ENCODE data around the gene GSDMA.

GSDMA gene

DNA sequence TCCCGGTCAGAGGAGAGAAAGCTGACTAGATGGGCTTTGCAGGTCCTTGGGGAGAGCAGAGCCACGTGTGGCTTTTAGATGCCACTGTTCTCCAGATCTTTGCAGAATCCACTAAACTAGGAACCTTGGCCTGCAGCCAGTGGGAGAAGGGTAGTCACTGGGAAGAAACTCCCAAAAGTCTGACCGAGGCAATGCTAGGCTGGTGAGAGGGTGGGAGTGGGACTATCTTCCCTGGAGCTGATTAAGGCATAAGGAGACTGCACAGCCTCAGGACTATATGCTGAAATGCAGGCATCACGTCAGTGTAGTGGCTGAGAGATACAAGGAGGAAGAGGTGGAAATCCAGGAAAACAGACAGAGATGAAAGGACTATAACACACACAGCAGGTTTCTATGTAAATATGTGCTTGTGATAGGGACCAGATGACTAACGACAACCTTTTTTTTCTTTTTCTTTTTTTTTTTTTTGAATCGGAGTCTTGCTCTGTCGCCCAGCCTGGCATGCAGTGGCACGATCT, 2.2 kb upstream of the GSDMA start:
- no peak for DNase-seq (ENCODE audit: low read depth)

DNA sequence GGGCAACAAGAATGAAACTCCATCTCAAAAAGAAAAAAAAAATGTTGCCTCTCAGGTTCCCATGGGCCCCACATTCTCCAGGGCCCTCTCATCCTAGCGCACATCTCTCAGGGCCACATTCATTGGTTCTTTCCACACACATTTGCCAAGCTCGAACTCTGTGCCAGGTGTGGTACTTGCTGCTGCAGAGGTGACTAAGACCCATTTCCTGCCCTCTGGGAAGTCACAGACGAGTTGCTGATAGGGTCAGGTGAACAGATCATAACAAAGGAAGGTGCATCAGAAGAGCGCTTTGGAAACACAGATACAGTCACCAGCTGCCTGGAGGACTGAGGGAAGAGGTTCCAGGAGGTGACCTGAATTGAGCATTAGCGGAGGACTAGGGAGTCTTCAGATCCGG, 1.0 kb downstream of the GSDMA start:
- no peak for DNase-seq (ENCODE audit: low read depth)

DNA sequence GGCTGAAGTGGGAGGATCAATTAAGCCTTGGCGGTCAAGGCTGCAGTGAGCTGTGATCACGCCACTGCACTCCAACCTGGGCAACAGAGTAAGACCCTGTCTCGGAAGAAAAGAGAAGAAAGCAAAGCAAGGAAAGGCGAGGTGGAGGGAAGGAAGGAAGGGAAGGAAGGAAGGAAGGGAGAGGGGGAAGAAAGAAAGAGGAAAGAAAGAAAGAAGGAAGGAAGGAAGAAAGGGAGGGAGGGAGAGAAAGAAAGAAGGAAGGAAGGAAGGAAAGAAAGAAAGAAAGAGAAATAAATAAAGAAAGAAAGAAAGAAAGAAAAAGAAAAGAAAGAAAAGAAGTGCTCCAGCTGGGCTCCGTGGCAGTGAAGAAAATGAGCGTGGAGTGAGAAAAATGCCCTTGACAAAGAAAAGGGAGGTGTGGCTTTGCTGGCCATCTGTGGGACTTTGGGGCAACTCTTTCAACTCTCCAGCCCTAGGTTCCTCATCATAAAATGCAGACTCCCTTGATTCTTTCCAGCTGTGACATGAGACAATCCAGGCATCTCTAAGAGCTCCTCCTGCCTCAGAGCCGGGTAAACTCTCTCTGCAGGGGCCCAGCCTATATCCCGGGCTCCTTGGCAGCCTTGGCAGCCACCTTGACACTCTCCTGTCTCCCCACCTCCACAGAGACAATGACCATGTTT, 2.4 kb downstream of the GSDMA start:
- no peak for DNase-seq (ENCODE audit: low read depth)

DNA sequence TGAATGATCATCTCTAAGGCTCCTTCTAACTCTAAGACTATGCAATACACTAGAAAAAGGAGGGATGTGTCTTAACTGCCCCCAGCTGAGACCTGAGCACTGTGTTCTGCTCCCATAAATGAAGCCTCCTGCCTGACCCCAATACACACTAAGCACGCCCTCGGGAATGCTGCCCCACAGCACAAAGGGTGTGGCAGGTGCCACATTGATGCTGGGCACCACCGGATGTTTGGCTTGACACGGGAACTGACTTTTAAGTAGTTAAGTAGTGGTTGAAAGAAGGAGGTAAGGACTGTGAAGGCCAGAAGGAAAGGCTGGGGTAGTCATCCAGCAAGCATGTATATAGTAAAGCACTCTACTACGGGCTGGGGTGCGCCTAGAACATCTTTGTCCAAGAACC, 4.0 kb downstream of the GSDMA start:
- no peak for DNase-seq (ENCODE audit: low read depth)

DNA sequence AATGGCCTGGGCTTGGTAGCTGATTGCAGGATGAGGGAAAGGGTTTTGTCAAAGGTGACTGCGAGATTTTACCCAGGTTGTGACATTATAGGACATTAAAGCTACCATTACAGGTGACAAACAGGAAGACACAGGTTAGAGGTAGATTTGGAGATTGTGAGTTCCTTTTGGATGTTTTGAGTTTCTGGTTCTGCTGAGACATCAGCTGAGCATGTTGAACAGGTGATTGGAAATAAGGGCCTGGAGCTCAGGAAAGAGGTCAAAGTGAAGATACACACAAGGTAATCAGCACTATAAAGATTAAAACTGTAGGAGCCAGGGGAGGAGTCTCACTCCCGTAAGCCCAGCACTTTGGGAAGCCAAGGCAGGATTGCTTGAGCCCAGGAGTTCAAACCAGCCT, 6.0 kb downstream of the GSDMA start:
- no peak for DNase-seq (ENCODE audit: low read depth)

- no peak for DNase-seq (ENCODE audit: low read depth)
These were observed 6.6 kb downstream of the GSDMA start for GRCh38 chr17:39969375-39969774.

DNA sequence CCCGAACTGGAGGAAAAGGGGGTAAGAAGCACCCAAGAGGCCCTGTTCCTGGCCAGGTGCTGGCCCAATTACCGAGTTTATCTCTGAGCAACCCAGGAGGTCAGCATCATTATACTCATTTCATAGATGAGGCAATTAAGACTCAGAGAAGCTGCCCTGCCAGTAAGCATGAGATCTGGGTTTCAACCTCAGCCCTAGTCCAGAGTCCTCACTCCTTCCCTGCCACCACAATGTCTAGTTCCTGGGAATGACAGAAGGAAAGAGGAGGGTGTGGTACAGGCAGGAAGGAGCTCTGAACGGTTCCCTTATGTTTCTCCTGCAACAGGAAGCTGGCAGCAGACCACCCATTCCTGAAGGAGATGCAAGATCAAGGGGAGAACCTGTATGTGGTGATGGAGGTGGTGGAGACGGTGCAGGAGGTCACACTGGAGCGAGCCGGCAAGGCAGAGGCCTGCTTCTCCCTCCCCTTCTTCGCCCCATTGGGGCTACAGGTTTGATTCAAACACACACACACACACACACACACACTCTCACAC, 7.4 kb downstream of the GSDMA start:
- DNase-seq (ENCODE audit: low read depth) = no peak

DNA sequence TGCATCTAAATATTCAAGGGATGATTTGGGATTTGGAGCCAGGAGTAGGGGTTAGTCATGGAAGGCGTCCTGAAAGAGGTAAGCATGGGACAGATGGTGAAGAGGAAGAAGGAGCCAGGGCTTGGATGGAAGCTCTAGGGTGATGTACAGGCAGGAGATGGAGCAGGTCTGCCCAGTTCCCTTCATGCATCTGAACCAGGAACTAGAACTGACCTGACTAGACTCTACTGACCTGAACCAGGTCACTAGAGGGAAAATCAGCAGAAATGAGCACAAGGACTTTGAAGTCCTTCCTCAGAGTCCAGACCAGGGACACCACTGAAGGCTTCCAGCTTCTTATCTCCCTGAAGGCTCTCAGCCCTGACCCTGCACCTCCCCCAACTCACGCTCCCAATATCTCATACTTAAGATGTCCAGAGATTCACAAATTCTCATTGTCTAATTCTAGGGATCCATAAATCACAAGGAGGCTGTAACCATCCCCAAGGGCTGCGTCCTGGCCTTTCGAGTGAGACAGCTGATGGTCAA, 8.3 kb downstream of the GSDMA start:
- DNase-seq (ENCODE audit: low read depth) = no peak

DNA sequence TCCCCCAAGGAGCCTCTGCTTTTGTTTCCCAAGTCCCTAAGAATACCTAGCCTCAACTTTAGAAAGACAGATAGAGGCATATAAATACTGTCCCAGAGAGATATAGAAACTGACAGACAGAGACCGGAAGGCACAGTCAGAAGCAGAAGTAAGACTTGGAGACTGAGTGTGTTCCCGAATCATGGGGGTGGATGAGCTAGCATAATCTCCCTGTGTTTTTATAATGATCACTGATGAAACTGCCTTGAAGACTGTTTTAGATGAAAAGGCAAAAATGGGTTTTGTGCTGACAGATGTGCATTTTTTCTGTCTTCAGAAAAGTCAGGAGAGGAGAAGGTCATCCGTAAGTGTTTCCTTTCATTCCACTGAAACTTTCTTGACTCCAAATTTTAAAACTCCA, 9.5 kb downstream of the GSDMA start:
- DNase-seq (ENCODE audit: low read depth) = no peak

GRCh38 chr17:39973496-39973895, 10.7 kb downstream of the GSDMA start:
- no peak for DNase-seq (ENCODE audit: low read depth)

- no peak for DNase-seq (ENCODE audit: low read depth)
These were observed 11.6 kb downstream of the GSDMA start for GRCh38 chr17:39974433-39974832.

GRCh38 chr17:39975801-39976200, 13.0 kb downstream of the GSDMA start:
- DNase-seq (ENCODE audit: low read depth) = no peak

DNA sequence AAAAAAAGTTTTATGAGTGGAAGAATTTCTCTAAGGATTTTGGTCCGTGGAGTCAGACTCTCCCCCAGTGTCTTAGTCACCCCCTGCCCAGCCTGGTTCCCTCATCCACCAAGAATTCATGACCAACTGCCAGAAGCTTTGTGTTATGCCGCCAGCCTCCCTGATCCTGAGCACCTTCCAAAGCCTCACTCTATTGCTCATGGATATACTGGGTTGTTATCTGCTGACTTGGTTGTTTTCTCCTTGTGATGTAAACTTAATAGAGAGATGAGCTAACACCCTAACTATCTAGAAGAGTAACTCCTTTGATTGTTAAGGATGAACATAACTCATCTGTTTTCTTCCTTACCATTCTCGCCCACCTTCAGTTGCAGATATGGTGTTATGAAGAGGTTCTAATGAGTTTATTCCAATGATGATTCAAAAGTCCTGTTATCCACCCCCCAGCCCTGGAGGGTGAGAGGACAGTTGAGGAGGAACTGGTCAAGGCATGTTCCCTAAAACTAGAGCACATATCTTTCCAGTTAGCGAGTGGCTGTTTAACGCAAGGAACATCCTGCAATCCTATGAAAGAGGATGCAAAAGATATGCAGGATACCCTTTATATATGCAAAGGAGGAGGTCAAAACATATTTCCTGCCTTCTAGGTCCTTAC, 16.3 kb downstream of the GSDMA start:
- no peak for DNase-seq (ENCODE audit: low read depth)

DNA sequence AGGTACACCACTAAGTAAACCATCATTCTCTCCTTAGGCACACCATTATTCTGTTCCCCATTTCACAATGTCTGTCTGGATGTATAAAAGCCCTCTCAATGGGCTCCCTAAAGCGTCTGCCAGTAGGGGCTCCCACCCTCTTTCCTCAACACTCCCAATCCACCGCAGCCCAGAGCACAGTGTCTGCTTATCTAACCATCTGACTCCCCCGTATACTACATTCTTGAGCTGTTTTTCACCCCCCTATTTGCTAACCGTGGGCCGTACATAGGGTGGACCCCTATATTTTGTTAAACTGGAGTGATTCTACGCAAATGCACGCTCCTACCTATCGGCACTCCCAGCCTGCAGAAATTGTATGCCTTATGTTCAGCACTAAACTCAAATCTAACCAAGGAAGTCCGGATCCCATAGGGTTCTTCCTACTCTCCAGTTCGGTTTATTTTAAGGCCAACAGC, 17.1 kb downstream of the GSDMA start:
- DNase-seq (ENCODE audit: low read depth) = no peak

- peak; percentile 99 for DNase-seq (ENCODE audit: low read depth)
These were observed 17.8 kb downstream of the GSDMA start, which contains the start of gene PSMD3 for GRCh38 chr17:39980351-39981206. TSS of gene PSMD3 (plus strand) at chr17:39980807. CDS start at chr17:39980971, 164 bp downstream.

GRCh38 chr17:39981207-39981741, 18.5 kb downstream of the GSDMA start:
- no peak for DNase-seq (ENCODE audit: low read depth)

- DNase-seq (ENCODE audit: low read depth) = no peak
These were observed 19.1 kb downstream of the GSDMA start for GRCh38 chr17:39981766-39982375.

GRCh38 chr17:39988206-39988810, 25.5 kb downstream of the GSDMA start:
- DNase-seq (ENCODE audit: low read depth) = no peak

GRCh38 chr17:39994448-39994847, 31.6 kb downstream of the GSDMA start:
- DNase-seq (ENCODE audit: low read depth) = no peak

GRCh38 chr17:39995438-39995837, 32.6 kb downstream of the GSDMA start:
- no peak for DNase-seq (ENCODE audit: low read depth)

- no peak for DNase-seq (ENCODE audit: low read depth)
These were observed 33.4 kb downstream of the GSDMA start for GRCh38 chr17:39996162-39996561.

Measured in fibroblast of the conjunctiva (primary cell).